Smooth muscle cell (in vitro differentiated cells): ENCODE data around the gene ANKRD29. TPM values are rescaled to one million over a fixed set of nuclear protein-coding genes. Genes with fewer than 3 reads are reported as not detected.

Experiments
- DNase-seq: peaks from one replicate; lab custom pipeline; 2025; ENCODE audit not compliant: unreplicated experiment; lab: John Stamatoyannopoulos, UW
- H2AFZ ChIP-seq: fragments of 200-600 bp; sonication (generic); 2 replicates; pipeline ENCODE4 v1.6.0; 2016; ENCODE audit warnings: antibody characterized with exemption, low read depth, mild to moderate bottlenecking
- H3F3A ChIP-seq: fragments of 200-600 bp; sonication (generic); 2 replicates; pipeline ENCODE4 v1.6.0; 2017; ENCODE audit warnings: antibody characterized with exemption, low read depth
- H3K27ac ChIP-seq: fragments of 200-600 bp; sonication (generic); 2 replicates; pipeline ENCODE4 v1.5.1; 2016; ENCODE audit warnings: low read depth, mild to moderate bottlenecking
- H3K27me3 ChIP-seq: fragments of 200-600 bp; sonication (generic); 2 replicates; pipeline ENCODE4 v1.6.1; 2016; ENCODE audit warnings: low read depth, mild to moderate bottlenecking
- H3K36me3 ChIP-seq: fragments of 200-600 bp; sonication (generic); 2 replicates; pipeline ENCODE4 v1.5.1; 2016; ENCODE audit warnings: low read depth
- H3K4me1 ChIP-seq: fragments of 200-600 bp; sonication (generic); 2 replicates; pipeline ENCODE4 v1.5.1; 2016; ENCODE audit warnings: low read depth
- H3K4me2 ChIP-seq: fragments of 200-600 bp; sonication (generic); 2 replicates; pipeline ENCODE4 v1.6.0; 2016; ENCODE audit warnings: mild to moderate bottlenecking
- H3K4me3 ChIP-seq: fragments of 200-600 bp; sonication (generic); 2 replicates; pipeline ENCODE4 v1.5.1; 2016; ENCODE audit warnings: mild to moderate bottlenecking
- H3K79me2 ChIP-seq: fragments of 200-600 bp; sonication (generic); 2 replicates; pipeline ENCODE4 v1.6.0; 2016; ENCODE audit warnings: low read depth, mild to moderate bottlenecking
- H3K9ac ChIP-seq: fragments of 200-600 bp; sonication (generic); 2 replicates; pipeline ENCODE4 v1.6.0; 2016; ENCODE audit warnings: low read depth
- H3K9me3 ChIP-seq: fragments of 200-600 bp; sonication (generic); replicated peaks from 2 replicates; pipeline ENCODE4 v1.5.1; 2016; ENCODE audit warnings: low read depth
- H4K20me1 ChIP-seq: fragments of 200-600 bp; sonication (generic); 2 replicates; pipeline ENCODE4 v1.6.0; 2016; ENCODE audit warnings: low read depth
- CTCF ChIP-seq: fragments of 200-600 bp; sonication (generic); IDR thresholded peaks from 2 replicates; pipeline ENCODE4 v1.5.1; 2017; ENCODE audit warnings: borderline replicate concordance, mild to moderate bottlenecking, antibody characterized with exemption; ENCODE audit not compliant: insufficient read depth, poor library complexity, severe bottlenecking
- WGBS: methylation state at CpG from one replicate; pipeline ENCODE4 v1.1.7; 2016; ENCODE audit warnings: low lambda C conversion rate; 5-methylcytosine and 5-hydroxymethylcytosine counted together
- polyA plus RNA-seq: library from polyadenylated mRNA; unstranded; fragments of >200 nt; fragmentation: Nextera tagmentation; extraction: Ambion mirVana; gene quantifications from 2 replicates; pipeline ENCODE4 v1.2.1, GENCODE V29; 2016
- total RNA-seq: library from RNA; depleted of rRNA; stranded (reverse); fragments of >200 nt; gene quantifications from 2 replicates; pipeline ENCODE4 v1.2.3, GENCODE V29; 2014

The ANKRD29 gene
- total and polyA plus RNA-seq, 2 experiments from 2014 or later = 0.36 TPM; not detected in 1

GRCh38 chr18:23710946-23711345, 48.2 kb upstream of the ANKRD29 start:
- Histone ChIP-seq H2AFZ (no peak overlapping the region), H3K9me3 (no peaks in the 10 kb centered on the region), H3K4me3 (no peak overlapping the region), H4K20me1 (no peaks in the 10 kb centered on the region), H3K27me3 (no peaks in the 10 kb centered on the region), H3K79me2 (no peaks in the 10 kb centered on the region), H3K27ac (no peak overlapping the region), H3F3A (no peaks in the 10 kb centered on the region), H3K9ac (no peak overlapping the region), H3K4me2 (no peak overlapping the region), H3K36me3 (no peaks in the 10 kb centered on the region), H3K4me1 (no peaks in the 10 kb centered on the region)
- no peak for TF ChIP-seq CTCF
- DNase-seq = no peak
- WGBS = 88% methylated on average over 1 of the region's 1 CpG

GRCh38 chr18:23710068-23710527, 47.4 kb upstream of the ANKRD29 start:
- Histone ChIP-seq H3K27me3 (no peaks in the 10 kb centered on the region), H4K20me1 (no peaks in the 10 kb centered on the region), H3K4me3 (no peak overlapping the region), H3K79me2 (no peaks in the 10 kb centered on the region), H3K9ac (no peak overlapping the region), H3F3A (no peaks in the 10 kb centered on the region), H2AFZ (no peak overlapping the region), H3K4me1 (no peaks in the 10 kb centered on the region), H3K4me2 (no peak overlapping the region), H3K36me3 (no peaks in the 10 kb centered on the region), H3K9me3 (no peaks in the 10 kb centered on the region), H3K27ac (no peak overlapping the region)
- 81% methylated on average over 17 of the region's 17 CpGs for WGBS
- no peak for DNase-seq
- TF ChIP-seq CTCF = no peak

- Histone ChIP-seq H3K4me2 (no peak overlapping the region), H2AFZ (no peak overlapping the region), H3K9ac (no peak overlapping the region), H3K27ac (no peak overlapping the region), H3F3A (no peaks in the 10 kb centered on the region), H3K4me1 (no peaks in the 10 kb centered on the region), H3K79me2 (no peaks in the 10 kb centered on the region), H3K4me3 (no peak overlapping the region), H4K20me1 (no peaks in the 10 kb centered on the region), H3K36me3 (no peaks in the 10 kb centered on the region), H3K9me3 (no peaks in the 10 kb centered on the region), H3K27me3 (peaks cover 2% of the 10 kb centered on the region)
- TF ChIP-seq CTCF = no peak
- whole genome bisulfite sequencing = 93% methylated on average over 3 of the region's 3 CpGs
- DNase-seq = no peak
Measured at GRCh38 chr18:23706971-23707640, 44.4 kb upstream of the ANKRD29 start.

GRCh38 chr18:23704806-23705205, 42.1 kb upstream of the ANKRD29 start:
- Histone ChIP-seq H3K9me3 (no peaks in the 10 kb centered on the region), H3F3A (no peaks in the 10 kb centered on the region), H2AFZ (no peak overlapping the region), H3K4me2 (no peak overlapping the region), H3K27me3 (peaks cover 13% of the 10 kb centered on the region), H4K20me1 (no peaks in the 10 kb centered on the region), H3K4me1 (no peaks in the 10 kb centered on the region), H3K4me3 (no peak overlapping the region), H3K36me3 (no peaks in the 10 kb centered on the region), H3K9ac (no peak overlapping the region), H3K79me2 (no peaks in the 10 kb centered on the region), H3K27ac (no peak overlapping the region)
- no peak for TF ChIP-seq CTCF
- DNase-seq = no peak
